ENCODE data around the gene HM13.
A peak's percentile ranks its signal among the peaks of the same experiment; 100 is the strongest.
"Not testable (repeated sequence)": the region's sequence is repeated elsewhere in the genome, so short reads cannot be mapped to it uniquely, and the experiment has no call there.

The HM13 gene

DNA sequence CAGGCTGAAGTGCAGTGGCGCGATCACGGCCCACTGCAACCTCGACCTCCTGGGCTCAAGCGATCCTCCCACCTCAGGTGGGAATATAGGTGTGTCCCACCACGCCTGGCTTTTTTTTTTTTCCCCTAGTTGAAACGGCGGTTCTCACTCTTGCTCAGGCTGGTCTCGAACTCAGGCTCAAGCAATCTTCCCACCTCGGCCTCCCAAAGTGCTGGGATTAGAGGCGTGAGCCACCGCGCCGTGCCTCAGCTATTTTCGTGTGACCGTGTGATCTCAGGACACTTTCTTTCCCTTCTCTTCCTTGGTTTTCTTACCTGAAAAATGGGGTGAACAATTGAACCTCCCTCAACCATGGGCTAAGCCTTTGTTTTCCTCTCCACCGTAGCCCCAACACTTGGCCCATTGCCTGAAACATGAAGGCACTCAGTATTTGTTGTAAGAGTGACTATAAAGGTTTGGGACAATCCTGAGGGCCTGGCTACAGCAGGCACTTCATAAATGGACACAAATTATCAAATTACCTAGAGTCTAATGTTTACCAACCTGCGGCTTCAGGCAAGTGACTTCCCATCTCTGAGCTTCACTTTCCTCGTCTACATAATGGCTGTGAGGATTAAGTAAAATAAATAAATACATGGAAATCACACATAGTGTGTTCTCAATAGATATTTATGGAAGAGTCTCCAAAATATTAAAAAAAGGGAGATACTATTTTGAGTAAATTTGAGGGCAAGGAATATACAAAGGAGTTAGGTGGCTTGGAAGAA, 59.5 kb downstream of the HM13 start:
- Histone ChIP-seq H2AFZ (peak overlapping the region; percentile 91), H3K27ac (peak overlapping the region; percentile 87), H3K36me3 (ENCODE audit: control insufficient read depth, insufficient read depth, low read length) (no peaks in the 10 kb centered on the region), H3K9ac (no peak overlapping the region), H3K9me3 (ENCODE audit: control insufficient read depth, low read length) (no peaks in the 10 kb centered on the region), H3K4me3 (ENCODE audit: low read depth, low read length) (peak overlapping the region; percentile 54), H3K79me2 (no peaks in the 10 kb centered on the region), H3K4me1 (peaks cover 6% of the 10 kb centered on the region), H3K4me2 (ENCODE audit: low read length) (peak overlapping the region; percentile 87), H3K27me3 (ENCODE audit: control insufficient read depth, insufficient read depth, low read length) (no peaks in the 10 kb centered on the region)
- TF ChIP-seq, protein P1, sequence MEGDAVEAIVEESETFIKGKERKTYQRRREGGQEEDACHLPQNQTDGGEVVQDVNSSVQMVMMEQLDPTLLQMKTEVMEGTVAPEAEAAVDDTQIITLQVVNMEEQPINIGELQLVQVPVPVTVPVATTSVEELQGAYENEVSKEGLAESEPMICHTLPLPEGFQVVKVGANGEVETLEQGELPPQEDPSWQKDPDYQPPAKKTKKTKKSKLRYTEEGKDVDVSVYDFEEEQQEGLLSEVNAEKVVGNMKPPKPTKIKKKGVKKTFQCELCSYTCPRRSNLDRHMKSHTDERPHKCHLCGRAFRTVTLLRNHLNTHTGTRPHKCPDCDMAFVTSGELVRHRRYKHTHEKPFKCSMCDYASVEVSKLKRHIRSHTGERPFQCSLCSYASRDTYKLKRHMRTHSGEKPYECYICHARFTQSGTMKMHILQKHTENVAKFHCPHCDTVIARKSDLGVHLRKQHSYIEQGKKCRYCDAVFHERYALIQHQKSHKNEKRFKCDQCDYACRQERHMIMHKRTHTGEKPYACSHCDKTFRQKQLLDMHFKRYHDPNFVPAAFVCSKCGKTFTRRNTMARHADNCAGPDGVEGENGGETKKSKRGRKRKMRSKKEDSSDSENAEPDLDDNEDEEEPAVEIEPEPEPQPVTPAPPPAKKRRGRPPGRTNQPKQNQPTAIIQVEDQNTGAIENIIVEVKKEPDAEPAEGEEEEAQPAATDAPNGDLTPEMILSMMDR (IDR thresholded peaks at IDR 0.05): no peak

DNA sequence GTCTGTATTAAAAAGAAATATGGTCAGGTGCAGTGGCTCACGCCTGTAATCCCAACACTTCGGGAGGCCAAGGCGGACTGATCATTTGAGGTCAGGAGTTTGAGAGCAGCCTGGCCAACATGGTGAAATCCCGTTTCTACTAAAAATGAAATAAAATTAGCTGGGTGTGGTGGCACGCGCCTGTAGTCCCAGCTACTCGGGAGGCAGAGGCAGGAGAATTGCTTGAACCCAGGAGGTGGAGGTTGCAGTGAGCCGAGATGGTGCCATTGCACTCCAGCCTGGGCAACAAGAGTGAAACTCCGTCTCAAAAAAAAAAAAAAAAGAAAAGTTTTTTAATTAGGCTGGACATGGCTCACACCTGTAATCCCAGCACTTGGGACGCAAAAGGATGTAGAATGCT, 60.7 kb downstream of the HM13 start:
- H3K9ac ChIP-seq; H3K27me3 ChIP-seq (ENCODE audit: control insufficient read depth, insufficient read depth, low read length); H3K36me3 ChIP-seq (ENCODE audit: control insufficient read depth, insufficient read depth, low read length); H3K79me2 ChIP-seq; H3K9me3 ChIP-seq (ENCODE audit: control insufficient read depth, low read length); H3K27ac ChIP-seq; H3K4me2 ChIP-seq (ENCODE audit: low read length); H2AFZ ChIP-seq; H3K4me1 ChIP-seq; H3K4me3 ChIP-seq (ENCODE audit: low read depth, low read length): not testable (repeated sequence)

DNA sequence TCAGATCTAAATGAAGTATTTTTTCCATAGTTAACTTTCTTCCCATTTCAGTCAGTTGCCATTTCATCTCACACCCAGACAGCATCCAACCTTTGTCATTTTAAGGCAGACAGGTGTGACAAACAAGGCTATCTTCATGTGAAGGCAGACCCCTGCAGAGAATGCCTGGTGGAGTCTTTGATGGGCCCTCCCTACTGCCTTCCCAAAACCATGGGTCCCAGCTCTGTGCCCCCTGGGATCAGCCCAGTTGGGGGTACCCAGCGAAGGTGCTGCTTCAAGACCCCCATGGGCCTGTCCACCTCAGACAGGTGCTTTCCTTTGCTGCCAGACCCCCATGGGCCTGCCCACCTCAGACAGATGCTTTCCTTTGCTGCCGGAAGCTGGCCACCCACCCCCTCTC, 62.5 kb downstream of the HM13 start:
- H3K36me3 ChIP-seq (ENCODE audit: control insufficient read depth, insufficient read depth, low read length): no peaks in the 10 kb centered on the region
- H3K9me3 ChIP-seq (ENCODE audit: control insufficient read depth, low read length): no peaks in the 10 kb centered on the region
- no peaks in the 10 kb centered on the region for H3K27me3 ChIP-seq (ENCODE audit: control insufficient read depth, insufficient read depth, low read length)
- H3K79me2 ChIP-seq: no peaks in the 10 kb centered on the region
- no peak overlapping the region for H3K9ac ChIP-seq
- no peak overlapping the region for H3K4me3 ChIP-seq (ENCODE audit: low read depth, low read length)
- H3K4me1 ChIP-seq: peaks cover 6% of the 10 kb centered on the region
- H2AFZ ChIP-seq: no peak overlapping the region
- no peak overlapping the region for H3K4me2 ChIP-seq (ENCODE audit: low read length)
- H3K27ac ChIP-seq: no peak overlapping the region
- TF ChIP-seq, protein P1 (IDR thresholded peaks at IDR 0.05): no peak

DNA sequence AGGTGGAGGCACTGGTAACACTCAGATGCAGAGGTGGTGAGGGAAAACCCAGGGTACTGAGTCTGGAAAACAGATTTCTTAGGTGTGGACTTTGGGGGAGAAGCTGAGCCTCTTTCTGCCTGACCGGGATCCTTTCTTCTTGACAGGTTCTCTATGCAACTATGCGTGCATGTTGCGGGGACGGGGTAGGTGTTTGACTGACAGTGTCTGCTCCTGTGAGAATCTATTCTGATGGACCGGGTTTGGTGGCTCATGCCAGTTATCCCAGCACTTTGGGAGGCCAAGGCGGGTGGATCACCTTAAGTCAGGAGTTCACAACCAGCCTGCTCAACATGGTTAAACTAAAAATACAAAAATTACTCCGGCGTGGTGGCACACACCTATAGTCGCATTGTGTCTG, 63.0 kb downstream of the HM13 start:
- no peak overlapping the region for H3K4me2 ChIP-seq (ENCODE audit: low read length)
- H3K27ac ChIP-seq: no peak overlapping the region
- no peak overlapping the region for H3K9ac ChIP-seq
- H3K27me3 ChIP-seq (ENCODE audit: control insufficient read depth, insufficient read depth, low read length): no peaks in the 10 kb centered on the region
- no peak overlapping the region for H2AFZ ChIP-seq
- no peaks in the 10 kb centered on the region for H3K9me3 ChIP-seq (ENCODE audit: control insufficient read depth, low read length)
- peaks cover 6% of the 10 kb centered on the region for H3K4me1 ChIP-seq
- no peaks in the 10 kb centered on the region for H3K36me3 ChIP-seq (ENCODE audit: control insufficient read depth, insufficient read depth, low read length)
- TF ChIP-seq, protein P1 (IDR thresholded peaks at IDR 0.05): no peak
- no peak overlapping the region for H3K4me3 ChIP-seq (ENCODE audit: low read depth, low read length)
- no peaks in the 10 kb centered on the region for H3K79me2 ChIP-seq

DNA sequence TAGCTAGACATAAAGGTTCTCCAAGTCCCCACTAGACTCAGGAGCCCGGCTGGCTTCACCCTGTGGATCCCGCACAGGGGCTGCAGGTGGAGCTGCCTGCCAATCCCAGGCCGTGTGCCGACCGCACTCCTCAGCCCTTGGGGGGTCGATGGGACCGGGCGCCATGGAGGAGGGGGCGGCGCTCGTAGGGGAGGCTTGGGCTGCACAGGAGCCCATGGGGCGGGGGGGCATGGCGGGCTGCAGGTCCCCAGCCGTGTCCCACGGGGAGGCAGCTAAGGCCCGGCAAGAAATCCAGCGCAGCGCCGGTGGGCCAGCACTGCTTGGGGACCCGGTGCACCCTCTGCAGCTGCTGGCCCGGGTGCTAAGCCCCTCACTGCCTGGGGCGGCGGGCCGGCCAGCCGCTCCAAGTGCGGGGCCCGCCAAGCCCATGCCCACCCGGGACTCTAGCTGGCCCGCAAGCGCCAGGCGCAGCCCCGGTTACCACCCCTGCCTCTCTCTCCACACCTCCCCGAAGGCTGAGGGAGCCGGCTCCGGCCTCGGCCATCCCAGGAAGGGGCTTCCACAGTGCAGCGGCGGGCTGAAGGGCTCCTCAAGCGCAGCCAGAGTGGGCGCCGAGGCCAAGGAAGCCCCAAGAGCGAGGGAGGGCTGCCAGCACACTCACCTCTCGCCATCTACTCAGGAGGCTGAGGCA, 64.4 kb downstream of the HM13 start:
- Histone ChIP-seq H3K4me1 (no peaks in the 10 kb centered on the region), H3K79me2 (no peaks in the 10 kb centered on the region), H3K27ac (no peak overlapping the region), H3K9me3 (ENCODE audit: control insufficient read depth, low read length) (no peaks in the 10 kb centered on the region), H2AFZ (no peak overlapping the region), H3K4me3 (ENCODE audit: low read depth, low read length) (no peak overlapping the region), H3K9ac (no peak overlapping the region), H3K27me3 (ENCODE audit: control insufficient read depth, insufficient read depth, low read length) (no peaks in the 10 kb centered on the region), H3K4me2 (ENCODE audit: low read length) (no peak overlapping the region), H3K36me3 (ENCODE audit: control insufficient read depth, insufficient read depth, low read length) (no peaks in the 10 kb centered on the region)
- TF ChIP-seq, protein P1 (IDR thresholded peaks at IDR 0.05): no peak
